Measurements from ENCODE around the gene IGSF22.

Gene IGSF22

GRCh38 chr11:18726040-18726439 is at the start of gene IGSF22:
IGSF22 (minus strand) TSS chr11:18726188; CDS start chr11:18724236, 1,952 bp downstream.
- Histone ChIP-seq H3K36me3 (ENCODE audit: control insufficient read depth, insufficient read depth, low read length) (no peaks in the 10 kb centered on the region), H3K4me1 (ENCODE audit: control insufficient read depth, insufficient read depth, low read length) (peaks cover 17% of the 10 kb centered on the region), H3K9ac (ENCODE audit: low read length) (no peak within 1 kb of the TSS), H3K9me3 (ENCODE audit: control insufficient read depth, low read length) (no peaks in the 10 kb centered on the region), H3K27me3 (ENCODE audit: control insufficient read depth, insufficient read depth, low read length) (no peaks in the 10 kb centered on the region), H3K4me3 (ENCODE audit: low read length) (no peak within 1 kb of the TSS)

- Histone ChIP-seq H3K9ac (ENCODE audit: low read length) (no peak overlapping the region), H3K4me3 (ENCODE audit: low read length) (no peak overlapping the region), H3K4me1 (ENCODE audit: control insufficient read depth, insufficient read depth, low read length) (no peaks in the 10 kb centered on the region), H3K36me3 (ENCODE audit: control insufficient read depth, insufficient read depth, low read length) (no peaks in the 10 kb centered on the region), H3K9me3 (ENCODE audit: control insufficient read depth, low read length) (no peaks in the 10 kb centered on the region), H3K27me3 (ENCODE audit: control insufficient read depth, insufficient read depth, low read length) (no peaks in the 10 kb centered on the region)
These were observed 48.8 kb upstream of the IGSF22 start for GRCh38 chr11:18774801-18775200.

DNA sequence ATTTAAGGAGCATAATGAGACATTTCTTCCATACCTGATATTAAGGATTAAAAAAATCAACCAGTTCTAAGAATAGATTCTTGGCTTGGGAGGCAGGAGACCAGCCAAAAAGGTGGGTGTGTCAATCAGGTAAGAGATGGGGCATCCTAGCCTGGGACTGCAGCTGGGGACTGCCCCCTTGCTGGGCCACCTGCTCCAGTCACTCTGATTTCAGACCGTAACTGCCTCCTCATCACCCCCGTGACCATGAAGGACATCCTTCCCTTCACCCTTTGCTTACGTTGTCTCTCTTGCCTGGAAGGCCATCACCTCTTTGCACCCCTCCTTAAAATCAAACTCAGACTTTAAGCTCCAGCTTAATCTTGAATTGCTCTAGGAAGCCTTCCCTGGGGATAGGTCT is 47.7 kb upstream of the IGSF22 start:
- no peak overlapping the region for H3K4me3 ChIP-seq (ENCODE audit: low read length)
- H3K9ac ChIP-seq (ENCODE audit: low read length): no peak overlapping the region

GRCh38 chr11:18773104-18773503 is 47.1 kb upstream of the IGSF22 start:
- no peaks in the 10 kb centered on the region for H3K36me3 ChIP-seq (ENCODE audit: control insufficient read depth, insufficient read depth, low read length)
- no peak overlapping the region for H3K4me3 ChIP-seq (ENCODE audit: low read length)
- H3K27me3 ChIP-seq (ENCODE audit: control insufficient read depth, insufficient read depth, low read length): no peaks in the 10 kb centered on the region
- no peaks in the 10 kb centered on the region for H3K9me3 ChIP-seq (ENCODE audit: control insufficient read depth, low read length)
- H3K4me1 ChIP-seq (ENCODE audit: control insufficient read depth, insufficient read depth, low read length): no peaks in the 10 kb centered on the region
- H3K9ac ChIP-seq (ENCODE audit: low read length): no peak overlapping the region

More for the DNA sequence above, 47.7 kb upstream of the IGSF22 start:
- Histone ChIP-seq H3K36me3 (ENCODE audit: control insufficient read depth, insufficient read depth, low read length) (no peaks in the 10 kb centered on the region), H3K9me3 (ENCODE audit: control insufficient read depth, low read length) (no peaks in the 10 kb centered on the region), H3K27me3 (ENCODE audit: control insufficient read depth, insufficient read depth, low read length) (no peaks in the 10 kb centered on the region), H3K4me1 (ENCODE audit: control insufficient read depth, insufficient read depth, low read length) (no peaks in the 10 kb centered on the region)

DNA sequence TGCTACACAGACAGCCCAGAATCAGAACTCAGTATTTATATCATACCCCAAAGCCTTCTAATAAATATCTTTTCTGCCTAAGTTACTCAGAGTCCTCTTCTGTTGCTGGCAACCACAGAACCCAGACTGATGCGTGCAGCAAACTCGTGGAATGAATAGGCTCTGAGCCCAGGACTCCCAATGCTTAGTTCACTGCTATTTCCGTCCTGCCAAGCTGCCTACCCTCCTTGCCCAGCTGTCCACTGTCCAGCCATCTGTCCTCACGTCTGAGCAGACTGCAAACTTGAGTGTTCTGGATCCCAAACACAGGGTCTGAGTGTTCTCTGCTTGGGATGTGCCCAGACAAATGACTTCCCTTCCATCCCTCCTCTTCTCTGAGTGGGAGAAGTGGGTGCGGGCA is 46.2 kb upstream of the IGSF22 start:
- no peaks in the 10 kb centered on the region for H3K36me3 ChIP-seq (ENCODE audit: control insufficient read depth, insufficient read depth, low read length)
- H3K9ac ChIP-seq (ENCODE audit: low read length): no peak overlapping the region
- H3K27me3 ChIP-seq (ENCODE audit: control insufficient read depth, insufficient read depth, low read length): no peaks in the 10 kb centered on the region
- no peak overlapping the region for H3K4me3 ChIP-seq (ENCODE audit: low read length)
- no peaks in the 10 kb centered on the region for H3K9me3 ChIP-seq (ENCODE audit: control insufficient read depth, low read length)
- no peaks in the 10 kb centered on the region for H3K4me1 ChIP-seq (ENCODE audit: control insufficient read depth, insufficient read depth, low read length)

DNA sequence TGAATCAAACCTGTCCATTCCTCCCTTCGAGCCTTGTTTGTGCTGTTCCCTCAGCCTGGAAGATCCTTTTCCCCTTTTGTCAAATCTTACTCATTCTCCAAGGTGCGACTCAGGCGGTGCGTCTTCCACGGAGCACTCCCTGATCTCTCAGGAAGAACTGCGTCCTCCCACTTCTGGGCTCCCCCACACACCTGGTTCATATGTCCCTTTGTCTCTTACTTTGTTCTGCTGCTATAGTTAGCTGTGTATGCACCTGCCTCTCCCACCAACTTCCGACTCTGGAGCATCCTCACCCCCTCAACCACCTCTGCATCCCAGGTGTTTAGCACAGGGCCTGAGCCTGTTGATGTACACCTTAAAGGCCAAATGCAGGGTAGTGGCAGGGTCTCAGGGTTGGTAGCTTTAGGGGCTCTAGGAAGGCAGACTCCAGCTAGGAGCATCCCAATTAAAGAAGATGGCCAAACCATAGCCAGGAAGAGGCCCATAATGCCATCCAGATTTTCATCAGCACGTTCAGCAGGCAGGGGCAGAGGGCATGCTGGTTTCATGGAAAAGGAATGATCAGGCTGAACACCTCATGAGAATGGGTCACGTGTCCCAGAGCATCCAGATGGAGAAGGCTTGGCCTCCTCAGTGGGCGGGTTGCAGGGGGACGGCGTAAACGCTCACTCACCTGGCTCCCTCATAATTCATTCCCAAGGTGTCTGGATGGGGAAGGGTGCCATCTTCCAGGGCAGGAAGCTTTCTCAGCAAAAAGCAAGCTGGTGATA is 45.5 kb upstream of the IGSF22 start:
- no peak overlapping the region for H3K9ac ChIP-seq (ENCODE audit: low read length)
- no peaks in the 10 kb centered on the region for H3K4me1 ChIP-seq (ENCODE audit: control insufficient read depth, insufficient read depth, low read length)
- H3K27me3 ChIP-seq (ENCODE audit: control insufficient read depth, insufficient read depth, low read length): no peaks in the 10 kb centered on the region
- no peaks in the 10 kb centered on the region for H3K36me3 ChIP-seq (ENCODE audit: control insufficient read depth, insufficient read depth, low read length)
- no peak overlapping the region for H3K4me3 ChIP-seq (ENCODE audit: low read length)
- H3K9me3 ChIP-seq (ENCODE audit: control insufficient read depth, low read length): no peaks in the 10 kb centered on the region

DNA sequence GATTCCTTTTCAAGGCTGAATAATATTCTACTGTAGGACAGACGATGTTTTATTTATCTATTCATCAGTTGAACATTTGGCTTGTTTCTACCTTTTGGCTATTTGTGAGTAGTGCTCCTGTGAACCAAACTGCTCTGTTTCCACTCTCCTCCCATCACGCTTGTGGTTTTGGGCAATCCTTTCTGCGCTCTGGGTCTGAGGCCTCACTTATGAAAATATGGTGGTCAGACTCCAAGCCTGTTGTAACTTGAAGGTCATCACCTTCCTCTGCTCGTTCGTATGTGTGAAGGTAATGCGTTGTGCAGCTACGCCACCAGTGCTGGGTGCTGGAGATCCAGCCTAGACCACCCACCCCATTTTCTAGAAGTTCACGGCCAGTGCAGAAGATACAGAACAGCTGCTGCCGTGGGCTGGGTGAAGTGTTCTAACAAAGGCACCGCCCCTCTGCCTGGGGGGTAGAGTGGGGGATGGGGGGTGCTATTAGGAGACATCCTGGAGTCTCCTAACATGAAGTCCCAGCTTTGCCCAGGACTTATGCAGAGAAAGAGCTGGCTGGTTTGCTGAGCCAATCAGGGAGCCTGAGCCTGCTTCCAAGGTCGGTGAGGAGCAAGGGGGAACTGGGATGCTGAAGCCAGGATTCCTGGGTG is 44.6 kb upstream of the IGSF22 start:
- H3K9ac ChIP-seq (ENCODE audit: low read length): no peak overlapping the region
- H3K9me3 ChIP-seq (ENCODE audit: control insufficient read depth, low read length): no peaks in the 10 kb centered on the region

DNA sequence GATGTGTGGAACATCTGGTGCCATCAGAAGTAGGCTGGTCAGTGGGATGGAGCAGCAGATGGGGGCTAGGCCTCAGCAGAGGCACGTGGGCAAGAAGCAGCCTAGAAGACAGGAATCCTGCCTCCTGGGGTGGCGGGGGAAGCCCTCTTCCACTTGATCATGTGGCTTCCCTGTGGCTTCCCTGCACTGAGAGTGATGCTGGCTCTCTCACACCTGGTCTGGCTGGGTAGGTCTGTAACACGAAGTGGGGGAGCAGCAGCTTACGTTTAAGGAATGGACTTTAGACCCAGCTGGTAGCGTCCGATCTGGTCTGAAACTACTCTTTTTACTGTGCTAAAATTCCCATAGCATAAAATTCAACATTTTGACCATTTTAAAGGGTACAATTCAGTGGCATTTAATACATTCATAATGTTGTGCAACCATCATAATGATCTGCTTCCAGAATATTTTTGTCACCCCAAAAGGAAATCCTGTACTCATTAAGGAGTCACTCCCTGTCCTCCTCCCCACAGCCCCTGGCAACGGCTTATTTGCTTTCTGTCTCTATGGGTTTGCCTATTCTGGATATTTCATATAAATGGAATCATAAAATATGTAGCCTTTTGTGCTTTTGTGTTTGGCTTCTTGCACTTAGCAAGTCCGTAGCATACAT is 43.9 kb upstream of the IGSF22 start:
- Histone ChIP-seq H3K4me3 (ENCODE audit: low read length) (no peak overlapping the region), H3K27me3 (ENCODE audit: control insufficient read depth, insufficient read depth, low read length) (no peaks in the 10 kb centered on the region), H3K9me3 (ENCODE audit: control insufficient read depth, low read length) (no peaks in the 10 kb centered on the region), H3K4me1 (ENCODE audit: control insufficient read depth, insufficient read depth, low read length) (no peaks in the 10 kb centered on the region), H3K9ac (ENCODE audit: low read length) (no peak overlapping the region), H3K36me3 (ENCODE audit: control insufficient read depth, insufficient read depth, low read length) (no peaks in the 10 kb centered on the region)

More for the DNA sequence above, 44.6 kb upstream of the IGSF22 start:
- Histone ChIP-seq H3K27me3 (ENCODE audit: control insufficient read depth, insufficient read depth, low read length) (no peaks in the 10 kb centered on the region), H3K36me3 (ENCODE audit: control insufficient read depth, insufficient read depth, low read length) (no peaks in the 10 kb centered on the region), H3K4me3 (ENCODE audit: low read length) (no peak overlapping the region), H3K4me1 (ENCODE audit: control insufficient read depth, insufficient read depth, low read length) (no peaks in the 10 kb centered on the region)

GRCh38 chr11:18768978-18769377 is 43.0 kb upstream of the IGSF22 start:
- Histone ChIP-seq H3K4me3 (ENCODE audit: low read length) (no peak overlapping the region), H3K9ac (ENCODE audit: low read length) (no peak overlapping the region), H3K9me3 (ENCODE audit: control insufficient read depth, low read length) (no peaks in the 10 kb centered on the region), H3K27me3 (ENCODE audit: control insufficient read depth, insufficient read depth, low read length) (no peaks in the 10 kb centered on the region), H3K36me3 (ENCODE audit: control insufficient read depth, insufficient read depth, low read length) (no peaks in the 10 kb centered on the region), H3K4me1 (ENCODE audit: control insufficient read depth, insufficient read depth, low read length) (no peaks in the 10 kb centered on the region)

DNA sequence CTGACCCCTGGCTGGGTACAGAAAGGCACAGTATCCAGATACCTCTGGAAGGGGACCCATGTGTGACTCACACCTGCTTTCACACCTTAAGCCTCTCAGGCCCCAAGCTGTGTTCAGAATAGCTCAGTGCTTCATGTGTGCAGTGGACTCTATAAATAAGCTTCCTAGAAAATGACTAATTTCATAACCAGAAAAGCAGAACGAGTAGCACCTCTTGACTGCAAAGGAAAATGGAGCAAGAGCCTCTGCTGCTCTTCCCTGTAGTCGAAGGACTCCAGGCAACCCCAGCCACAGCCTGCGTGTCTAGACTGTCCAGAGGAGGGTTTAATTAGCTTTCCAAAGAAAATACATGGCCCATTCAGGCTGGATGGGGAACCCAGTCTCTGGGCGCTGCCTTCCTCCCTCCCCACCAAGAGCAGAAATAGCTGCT is 42.5 kb upstream of the IGSF22 start:
- no peak overlapping the region for H3K9ac ChIP-seq (ENCODE audit: low read length)
- no peaks in the 10 kb centered on the region for H3K36me3 ChIP-seq (ENCODE audit: control insufficient read depth, insufficient read depth, low read length)
- H3K4me1 ChIP-seq (ENCODE audit: control insufficient read depth, insufficient read depth, low read length): no peaks in the 10 kb centered on the region
- no peaks in the 10 kb centered on the region for H3K9me3 ChIP-seq (ENCODE audit: control insufficient read depth, low read length)
- no peaks in the 10 kb centered on the region for H3K27me3 ChIP-seq (ENCODE audit: control insufficient read depth, insufficient read depth, low read length)
- H3K4me3 ChIP-seq (ENCODE audit: low read length): no peak overlapping the region

- H3K9ac ChIP-seq (ENCODE audit: low read length): no peak overlapping the region
- no peak overlapping the region for H3K4me3 ChIP-seq (ENCODE audit: low read length)
These were observed 40.0 kb upstream of the IGSF22 start for GRCh38 chr11:18766015-18766414.

GRCh38 chr11:18765554-18765953 is 39.6 kb upstream of the IGSF22 start:
- no peaks in the 10 kb centered on the region for H3K27me3 ChIP-seq (ENCODE audit: control insufficient read depth, insufficient read depth, low read length)
- no peaks in the 10 kb centered on the region for H3K9me3 ChIP-seq (ENCODE audit: control insufficient read depth, low read length)
- no peak overlapping the region for H3K9ac ChIP-seq (ENCODE audit: low read length)
- H3K4me3 ChIP-seq (ENCODE audit: low read length): no peak overlapping the region
- no peaks in the 10 kb centered on the region for H3K36me3 ChIP-seq (ENCODE audit: control insufficient read depth, insufficient read depth, low read length)
- no peaks in the 10 kb centered on the region for H3K4me1 ChIP-seq (ENCODE audit: control insufficient read depth, insufficient read depth, low read length)

More at GRCh38 chr11:18766015-18766414, 40.0 kb upstream of the IGSF22 start:
- Histone ChIP-seq H3K36me3 (ENCODE audit: control insufficient read depth, insufficient read depth, low read length) (no peaks in the 10 kb centered on the region), H3K4me1 (ENCODE audit: control insufficient read depth, insufficient read depth, low read length) (no peaks in the 10 kb centered on the region), H3K27me3 (ENCODE audit: control insufficient read depth, insufficient read depth, low read length) (no peaks in the 10 kb centered on the region), H3K9me3 (ENCODE audit: control insufficient read depth, low read length) (no peaks in the 10 kb centered on the region)
